ENCODE results near the gene ATP5PF.

Gene ATP5PF

DNA sequence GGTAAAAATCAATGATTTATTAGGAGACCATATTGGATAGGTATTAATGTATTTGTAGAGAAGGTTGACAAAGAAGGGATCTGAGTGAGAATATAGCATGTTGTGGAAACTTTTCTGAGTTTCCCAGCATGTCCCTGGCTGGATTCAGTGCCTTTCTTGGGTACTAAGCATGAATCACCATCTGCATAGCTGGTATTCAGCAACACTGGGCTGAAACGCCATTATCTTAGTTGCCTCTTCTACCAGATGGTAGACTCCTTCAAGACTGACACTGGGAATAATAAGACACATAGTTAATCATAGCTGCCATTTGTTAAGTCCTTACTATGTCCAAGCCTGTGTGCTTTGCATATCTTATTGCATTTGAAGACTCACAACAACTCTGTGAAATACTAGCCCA is 45.5 kb downstream of the ATP5PF start:
- H3K4me1 ChIP-seq (ENCODE audit: control insufficient read depth, insufficient read depth, low read length) = no peaks in the 10 kb centered on the region

DNA sequence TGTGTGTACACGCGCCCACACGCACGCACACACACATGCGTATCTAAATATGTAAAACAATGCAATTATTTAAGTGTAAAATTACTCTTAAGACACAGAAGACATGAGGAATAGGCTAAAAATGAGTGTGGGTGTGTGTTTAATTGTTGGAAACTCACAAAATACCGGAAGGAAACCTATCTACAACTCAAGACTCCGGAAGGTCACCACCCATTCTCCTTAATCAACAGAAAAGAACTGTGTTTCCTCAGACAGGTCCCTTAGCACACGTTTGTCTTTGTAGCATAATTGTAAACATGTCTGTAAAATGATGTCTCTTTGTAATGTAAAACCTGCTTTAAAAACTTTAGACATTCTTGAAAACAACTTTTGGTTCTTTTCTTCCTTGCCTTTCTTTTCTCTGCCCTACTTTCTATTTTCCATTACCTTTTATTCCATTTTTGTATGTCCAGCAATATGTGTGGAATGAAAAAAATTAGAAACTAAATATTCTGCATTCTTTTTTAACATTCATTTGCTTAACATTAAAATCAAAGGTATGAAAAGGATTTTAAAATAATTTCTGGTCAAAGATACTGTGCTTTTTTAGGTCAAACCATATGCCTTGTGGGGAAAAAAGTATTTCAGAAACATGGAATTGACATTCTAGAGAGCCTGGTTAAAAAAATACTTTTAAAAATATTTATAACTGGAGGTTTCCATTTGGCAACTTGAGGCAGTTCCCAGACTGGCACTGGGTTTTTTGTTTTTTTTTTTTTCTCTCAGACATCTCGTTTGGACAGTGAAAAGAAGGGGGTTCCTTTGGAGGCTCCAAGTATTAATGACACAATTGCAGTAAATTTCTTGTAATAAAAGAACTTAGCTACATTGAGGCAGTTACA is 46.2 kb downstream of the ATP5PF start:
- Histone ChIP-seq H3K36me3 (ENCODE audit: control insufficient read depth, insufficient read depth, low read length) (no peaks in the 10 kb centered on the region), H3K9ac (ENCODE audit: low read length) (no peak overlapping the region), H3K27ac (ENCODE audit: low read depth, low read length) (no peak overlapping the region), H3K27me3 (ENCODE audit: control insufficient read depth, insufficient read depth, low read length) (no peaks in the 10 kb centered on the region), H3K9me3 (ENCODE audit: control insufficient read depth, insufficient read depth, low read depth, low read length) (no peaks in the 10 kb centered on the region), H3K4me1 (ENCODE audit: control insufficient read depth, insufficient read depth, low read length) (no peaks in the 10 kb centered on the region), H3K4me3 (ENCODE audit: low read depth, low read length) (no peak overlapping the region)

More for the DNA sequence above, 45.5 kb downstream of the ATP5PF start:
- H3K36me3 ChIP-seq (ENCODE audit: control insufficient read depth, insufficient read depth, low read length) = no peaks in the 10 kb centered on the region
- no peak overlapping the region for H3K4me3 ChIP-seq (ENCODE audit: low read depth, low read length)
- H3K9me3 ChIP-seq (ENCODE audit: control insufficient read depth, insufficient read depth, low read depth, low read length) = no peaks in the 10 kb centered on the region
- H3K9ac ChIP-seq (ENCODE audit: low read length) = no peak overlapping the region
- no peak overlapping the region for H3K27ac ChIP-seq (ENCODE audit: low read depth, low read length)
- H3K27me3 ChIP-seq (ENCODE audit: control insufficient read depth, insufficient read depth, low read length) = no peaks in the 10 kb centered on the region

DNA sequence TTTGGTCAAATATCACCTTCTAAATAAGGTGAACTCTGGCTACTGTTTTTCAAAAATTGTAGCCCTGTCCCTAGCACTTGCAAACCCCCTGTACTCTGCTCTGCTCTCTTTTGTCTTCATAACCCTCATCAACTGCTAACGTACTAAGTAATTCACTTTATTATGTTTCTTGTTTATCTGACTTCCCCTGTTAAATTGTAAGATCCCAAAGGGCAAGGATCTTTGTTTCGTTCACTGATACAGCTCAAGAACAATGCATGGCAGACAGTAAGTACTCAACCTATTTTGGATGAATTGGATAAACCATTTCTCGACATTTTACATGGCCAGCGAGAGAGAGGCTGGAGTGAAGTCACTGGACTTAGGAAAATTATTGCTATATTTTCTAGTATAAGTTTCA is 46.9 kb downstream of the ATP5PF start:
- no peaks in the 10 kb centered on the region for H3K9me3 ChIP-seq (ENCODE audit: control insufficient read depth, insufficient read depth, low read depth, low read length)

DNA sequence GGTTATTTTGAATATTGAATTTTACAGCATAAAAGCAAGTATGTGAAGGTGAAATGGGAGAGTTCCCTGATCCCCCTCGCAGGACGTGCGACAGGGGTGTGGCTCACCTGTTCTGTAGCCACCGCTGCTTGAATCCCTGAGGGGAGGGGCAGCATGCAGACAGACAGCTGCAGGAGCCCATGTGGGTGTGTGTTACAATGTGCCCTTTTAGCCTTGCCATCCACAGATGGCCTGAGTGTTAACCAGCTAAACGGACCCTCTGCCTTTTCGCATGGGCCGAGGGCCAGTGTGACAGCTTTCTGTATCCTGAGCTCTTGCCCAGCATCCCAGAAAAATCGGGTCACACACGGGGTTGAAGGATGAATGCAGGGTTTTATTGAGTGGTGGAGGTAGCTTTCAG is 52.3 kb downstream of the ATP5PF start:
- Histone ChIP-seq H3K4me1 (ENCODE audit: control insufficient read depth, insufficient read depth, low read length) (no peaks in the 10 kb centered on the region; the same call in 1 of the 2 replicates), H3K4me3 (ENCODE audit: low read depth, low read length) (no peak overlapping the region), H3K9me3 (ENCODE audit: control insufficient read depth, insufficient read depth, low read depth, low read length) (no peaks in the 10 kb centered on the region), H3K27ac (ENCODE audit: low read depth, low read length) (no peak overlapping the region), H3K9ac (ENCODE audit: low read length) (no peak overlapping the region), H3K36me3 (ENCODE audit: control insufficient read depth, insufficient read depth, low read length) (no peaks in the 10 kb centered on the region), H3K27me3 (ENCODE audit: control insufficient read depth, insufficient read depth, low read length) (no peaks in the 10 kb centered on the region)

More for the DNA sequence above, 46.9 kb downstream of the ATP5PF start:
- Histone ChIP-seq H3K27ac (ENCODE audit: low read depth, low read length) (no peak overlapping the region), H3K4me3 (ENCODE audit: low read depth, low read length) (no peak overlapping the region), H3K4me1 (ENCODE audit: control insufficient read depth, insufficient read depth, low read length) (no peaks in the 10 kb centered on the region), H3K9ac (ENCODE audit: low read length) (no peak overlapping the region), H3K36me3 (ENCODE audit: control insufficient read depth, insufficient read depth, low read length) (no peaks in the 10 kb centered on the region), H3K27me3 (ENCODE audit: control insufficient read depth, insufficient read depth, low read length) (no peaks in the 10 kb centered on the region)

DNA sequence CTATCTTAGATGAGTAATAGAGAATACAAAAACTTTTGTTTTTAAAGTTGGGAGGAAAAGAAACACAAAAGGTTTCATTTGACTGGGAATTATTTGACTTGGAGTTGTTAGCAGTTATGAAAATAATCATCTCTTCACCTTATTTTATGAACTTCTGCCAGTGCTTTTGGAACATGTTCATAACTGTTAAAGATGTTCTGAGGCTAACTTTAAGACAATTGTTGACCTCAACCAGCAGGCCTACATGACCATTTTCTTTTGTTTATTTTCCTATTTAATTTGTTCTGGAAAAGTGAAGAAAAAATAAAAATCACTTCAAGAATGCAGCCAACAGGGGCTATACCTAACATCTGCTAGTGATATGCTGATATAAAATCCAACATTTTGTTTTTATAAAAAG is 58.3 kb downstream of the ATP5PF start:
- 0 out of 2 replicates have a peak, but pooled peaks cover 5% of the 10 kb centered on the region for H3K9me3 ChIP-seq (ENCODE audit: control insufficient read depth, insufficient read depth, low read depth, low read length)

More for the DNA sequence above, 58.3 kb downstream of the ATP5PF start:
- Histone ChIP-seq H3K9ac (ENCODE audit: low read length) (no peak overlapping the region), H3K27ac (ENCODE audit: low read depth, low read length) (no peak overlapping the region), H3K4me1 (ENCODE audit: control insufficient read depth, insufficient read depth, low read length) (no peaks in the 10 kb centered on the region), H3K27me3 (ENCODE audit: control insufficient read depth, insufficient read depth, low read length) (no peaks in the 10 kb centered on the region), H3K4me3 (ENCODE audit: low read depth, low read length) (no peak overlapping the region), H3K36me3 (ENCODE audit: control insufficient read depth, insufficient read depth, low read length) (no peaks in the 10 kb centered on the region)

Measured in HUES6 (cell line).